SU-DHL-6 (cell line): Measurements from ENCODE around the gene ATMIN.

Experiments used
- CTCF ChIP-seq: fragments of 200-600 bp; sonication (generic); IDR thresholded peaks from one replicate; pipeline ENCODE4 v1.5.1; 2017; ENCODE audit warnings: antibody characterized with exemption, mild to moderate bottlenecking, low read length, moderate library complexity; ENCODE audit not compliant: insufficient read depth, poor library complexity, severe bottlenecking
- EZH2phosphoT487 ChIP-seq: fragments of 200-600 bp; sonication (generic), shearing (Covaris generic); conservative IDR thresholded peaks from 2 replicates; pipeline ENCODE4 v1.6.1; 2018; ENCODE audit warnings: mild to moderate bottlenecking, antibody characterized with exemption, low read length, moderate library complexity, mixed read lengths

- TF ChIP-seq CTCF (no peak), EZH2phosphoT487 (no peak)
Measured at GRCh38 chr16:81003610-81004460, 31.8 kb upstream of the ATMIN start.
